ENCODE results near the gene CHD5.

CHD5 gene

GRCh38 chr1:6052543-6053205, 127.4 kb downstream of the CHD5 start:
- peak; percentile 72 for DNase-seq
